CD14-positive monocyte (primary cell): ENCODE data around the gene HSPG2. TPM values are rescaled to one million over a fixed set of nuclear protein-coding genes. Genes with fewer than 3 reads are reported as not detected.

Experiments used
- DNase-seq, 3 donors: peaks; one replicate each; pipeline ENCODE4 v3.0.0-alpha.2; 2011 to 2022
- H2AFZ ChIP-seq: 2 replicates; pipeline ENCODE4 v1.6.0; 2012; ENCODE audit warnings: mild to moderate bottlenecking, low read depth, low read length, inconsistent platforms; ENCODE audit not compliant: insufficient read depth, poor library complexity, severe bottlenecking
- H3K27ac ChIP-seq, 2 donors: 1 replicate in 1 of 2; 2 replicates in 1 of 2; pipeline ENCODE4 v1.5.1; 2012 to 2013; ENCODE audit warnings: low read length in 2 of 2, control low read depth in 1 of 2, inconsistent platforms in 1 of 2, low read depth in 1 of 2, mild to moderate bottlenecking in 1 of 2
- H3K27me3 ChIP-seq, 2 donors: one replicate each; pipeline versions ENCODE4 v1.6.0 to v1.6.1; 2011 to 2013; ENCODE audit warnings: low read length in 2 of 2; ENCODE audit not compliant: control insufficient read depth in 2 of 2, insufficient read depth in 2 of 2
- H3K36me3 ChIP-seq, 2 donors: replicated peaks in 1 of 2; 1 replicate in 1 of 2; 2 replicates in 1 of 2; pipeline versions ENCODE4 v1.5.1 to v1.6.1; 2012 to 2013; ENCODE audit warnings: low read length in 2 of 2, control low read depth in 1 of 2, inconsistent platforms in 1 of 2, mild to moderate bottlenecking in 1 of 2; ENCODE audit not compliant: insufficient read depth in 2 of 2, control insufficient read depth in 1 of 2
- H3K4me1 ChIP-seq, 2 donors: 1 replicate in 1 of 2; 2 replicates in 1 of 2; pipeline versions ENCODE4 v1.5.1 to v1.6.1; 2012 to 2013; ENCODE audit warnings: low read length in 2 of 2, control low read depth in 1 of 2, inconsistent platforms in 1 of 2, mild to moderate bottlenecking in 1 of 2, moderate library complexity in 1 of 2; ENCODE audit not compliant: insufficient read depth in 2 of 2, control insufficient read depth in 1 of 2
- H3K4me2 ChIP-seq: replicated peaks from 2 replicates; pipeline ENCODE3; 2012; ENCODE audit warnings: low read length, moderate library complexity, mild to moderate bottlenecking; ENCODE audit not compliant: poor library complexity, severe bottlenecking; ENCODE audit errors: extremely low read depth
- H3K4me3 ChIP-seq, 3 experiments: fragments of 200-600 bp in 1 of 3; sonication (generic) in 1 of 3; replicated peaks in 1 of 3; 1 replicate in 2 of 3; 2 replicates in 1 of 3; pipeline ENCODE4 v1.5.1; 2011 to 2013; ENCODE audit warnings: low read length in 3 of 3, mild to moderate bottlenecking in 3 of 3, control low read depth in 2 of 3, low read depth in 2 of 3, inconsistent platforms in 1 of 3, moderate library complexity in 1 of 3
- H3K79me2 ChIP-seq: 2 replicates; pipeline ENCODE4 v1.6.0; 2012; ENCODE audit warnings: mild to moderate bottlenecking, control low read depth, inconsistent platforms, low read length, moderate library complexity; ENCODE audit not compliant: insufficient read depth
- H3K9ac ChIP-seq: 2 replicates; pipeline ENCODE4 v1.6.0; 2017; ENCODE audit warnings: low read length, mild to moderate bottlenecking; ENCODE audit not compliant: insufficient read depth, poor library complexity, severe bottlenecking
- H3K9me3 ChIP-seq, 2 donors: replicated peaks in 1 of 2; 1 replicate in 1 of 2; 2 replicates in 1 of 2; pipeline versions ENCODE4 v1.5.1 to v1.6.1; 2012 to 2013; ENCODE audit warnings: low read length in 2 of 2, control low read depth in 1 of 2; ENCODE audit not compliant: control insufficient read depth in 1 of 2, insufficient read depth in 1 of 2
- H4K20me1 ChIP-seq: 2 replicates; pipeline ENCODE4 v1.6.0; 2012; ENCODE audit warnings: mild to moderate bottlenecking, low read length, control low read depth, moderate library complexity; ENCODE audit not compliant: insufficient read depth
- H3K27ac Mint-ChIP-seq, 7 donors: one replicate each; pipeline ENCODE4 v1.8.0; 2020; ENCODE audit warnings: mild to moderate bottlenecking in 7 of 7, mixed read lengths in 7 of 7, moderate library complexity in 6 of 7, inconsistent platforms in 2 of 7
- H3K27me3 Mint-ChIP-seq, 3 donors: one replicate each; pipeline ENCODE4 v1.8.0; 2021 to 2022; ENCODE audit warnings: low read depth in 3 of 3, mild to moderate bottlenecking in 3 of 3, mixed read lengths in 3 of 3, moderate library complexity in 3 of 3, inconsistent platforms in 1 of 3
- H3K36me3 Mint-ChIP-seq, 2 donors: one replicate each; pipeline ENCODE4 v1.8.0; 2020; ENCODE audit warnings: mixed read lengths in 2 of 2, inconsistent platforms in 1 of 2, mild to moderate bottlenecking in 1 of 2
- H3K4me1 Mint-ChIP-seq: one replicate; pipeline ENCODE4 v1.8.0; 2020; ENCODE audit warnings: mild to moderate bottlenecking, mixed read lengths
- H3K4me3 Mint-ChIP-seq, 2 donors: one replicate each; pipeline ENCODE4 v1.8.0; 2020; ENCODE audit warnings: mild to moderate bottlenecking in 2 of 2, mixed read lengths in 2 of 2, moderate library complexity in 1 of 2
- H3K9me3 Mint-ChIP-seq, 7 donors: one replicate each; pipeline ENCODE4 v1.8.0; 2020 to 2022; ENCODE audit warnings: mixed read lengths in 7 of 7, mild to moderate bottlenecking in 6 of 7, moderate library complexity in 6 of 7, inconsistent platforms in 2 of 7
- WGBS: methylation state at CpG from one replicate; pipeline ENCODE4 v1.1.5; 2013; ENCODE audit warnings: missing lambda C conversion rate; ENCODE audit not compliant: insufficient coverage; 5-methylcytosine and 5-hydroxymethylcytosine counted together
- intact Hi-C, 2 donors: fragments of 100-400 bp; cut with micrococcal nuclease; formaldehyde crosslinking; loops; one replicate each; pipeline versions ENCODE4 v1.15.0 to v1.15.1; 2023
- polyA plus RNA-seq, 3 donors: library from polyadenylated mRNA; depleted of rRNA in 1 of 3; unstranded in 2 of 3; stranded (reverse) in 1 of 3; fragments of 300-500 nt in 2 of 3; fragments of >200 nt in 1 of 3; fragmentation: Illumina TruSeq in 2 of 3; gene quantifications; 1 replicate in 2 of 3; 2 replicates in 1 of 3; pipeline ENCODE4 v1.2.3, GENCODE V29; 2012 to 2021
- TF ChIP-seq, protein P1 (sequence below): fragments of 200-600 bp; IDR thresholded peaks from one replicate; pipeline ENCODE4 v1.8.0; 2022; ENCODE audit warnings: antibody characterized with exemption, mild to moderate bottlenecking

HSPG2 gene
- polyA plus RNA-seq, 3 donors: 0.44 TPM; not detected in 2

GRCh38 chr1:21813542-21813941 is 123.6 kb downstream of the HSPG2 start:
- 100% methylated on average over 1 of the region's 3 CpGs for WGBS
- intact Hi-C loops: loop anchor here in 1 of 2 donors (10.0 kb wide), 1 partner anchor 121 kb away; the partner anchor contains the start of gene HSPG2
- Histone ChIP-seq H3K27ac (no peak overlapping the region), H3K36me3 (no peaks in the 10 kb centered on the region), H3K27me3 (no peaks in the 10 kb centered on the region), H2AFZ (no peak overlapping the region), H3K4me2 (no peak overlapping the region), H3K4me1 (peaks cover 27 to 34% of the 10 kb centered on the region in 2 donors), H3K9me3 (no peaks in the 10 kb centered on the region), H4K20me1 (no peaks in the 10 kb centered on the region), H3K4me3 (no peak overlapping the region), H3K79me2 (no peaks in the 10 kb centered on the region), H3K9ac (no peak overlapping the region)
- peaks cover 30% of the 10 kb centered on the region for H3K4me1 Mint-ChIP-seq
- TF ChIP-seq, protein P1, sequence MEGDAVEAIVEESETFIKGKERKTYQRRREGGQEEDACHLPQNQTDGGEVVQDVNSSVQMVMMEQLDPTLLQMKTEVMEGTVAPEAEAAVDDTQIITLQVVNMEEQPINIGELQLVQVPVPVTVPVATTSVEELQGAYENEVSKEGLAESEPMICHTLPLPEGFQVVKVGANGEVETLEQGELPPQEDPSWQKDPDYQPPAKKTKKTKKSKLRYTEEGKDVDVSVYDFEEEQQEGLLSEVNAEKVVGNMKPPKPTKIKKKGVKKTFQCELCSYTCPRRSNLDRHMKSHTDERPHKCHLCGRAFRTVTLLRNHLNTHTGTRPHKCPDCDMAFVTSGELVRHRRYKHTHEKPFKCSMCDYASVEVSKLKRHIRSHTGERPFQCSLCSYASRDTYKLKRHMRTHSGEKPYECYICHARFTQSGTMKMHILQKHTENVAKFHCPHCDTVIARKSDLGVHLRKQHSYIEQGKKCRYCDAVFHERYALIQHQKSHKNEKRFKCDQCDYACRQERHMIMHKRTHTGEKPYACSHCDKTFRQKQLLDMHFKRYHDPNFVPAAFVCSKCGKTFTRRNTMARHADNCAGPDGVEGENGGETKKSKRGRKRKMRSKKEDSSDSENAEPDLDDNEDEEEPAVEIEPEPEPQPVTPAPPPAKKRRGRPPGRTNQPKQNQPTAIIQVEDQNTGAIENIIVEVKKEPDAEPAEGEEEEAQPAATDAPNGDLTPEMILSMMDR: no peak
- DNase-seq: no peak
- H3K4me3 Mint-ChIP-seq: peak overlapping the region; percentile 73 to 88
- peaks cover 0 to 3% of the 10 kb centered on the region in 2 donors for H3K36me3 Mint-ChIP-seq
- peaks cover 4 to 9% (median 9%) of the 10 kb centered on the region in 3 donors for H3K27me3 Mint-ChIP-seq
- H3K27ac Mint-ChIP-seq: no peak overlapping the region
- peaks cover 0 to 1% (median 0%) of the 10 kb centered on the region in 7 donors for H3K9me3 Mint-ChIP-seq

DNA sequence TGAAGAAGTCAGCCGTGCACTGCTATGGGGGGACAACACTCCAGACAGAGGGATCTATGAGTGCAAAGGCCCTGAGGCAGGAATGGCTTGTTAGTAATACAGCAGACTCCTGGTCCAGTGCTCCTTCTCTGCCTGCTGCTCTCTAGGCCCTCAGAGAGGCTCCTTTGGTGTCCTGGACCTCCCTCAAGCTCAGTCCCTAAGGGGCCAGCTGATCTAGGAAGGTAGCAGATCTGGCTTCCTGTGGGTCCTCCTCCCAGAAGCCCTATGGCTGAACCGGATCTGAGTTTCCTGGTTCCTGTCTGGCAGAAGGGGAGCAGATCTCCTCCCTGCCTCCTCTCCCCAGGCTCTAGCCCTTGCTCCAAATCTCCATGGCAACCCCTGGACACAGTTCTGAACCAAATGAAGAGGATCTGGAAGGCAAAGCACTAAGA is 125.2 kb downstream of the HSPG2 start, which contains the start of gene LDLRAD2:
Gene LDLRAD2, plus strand, starts transcription at position 391 of the 431 bp plus-strand sequence. CDS start 187 bp downstream, outside the sequence.
- Mint-ChIP-seq H3K27me3 (peaks cover 3 to 9% (median 9%) of the 10 kb centered on the region in 3 donors), H3K4me1 (peaks cover 25% of the 10 kb centered on the region), H3K27ac (peak within 1 kb of the TSS in 2 of 7 donors; percentile 27 to 55), H3K36me3 (peaks cover 0 to 2% of the 10 kb centered on the region in 2 donors), H3K9me3 (peaks cover 0 to 1% (median 0%) of the 10 kb centered on the region in 7 donors), H3K4me3 (no peak within 1 kb of the TSS)
- DNase-seq: no peak
- H3K36me3 ChIP-seq: no peaks in the 10 kb centered on the region
- no peaks in the 10 kb centered on the region for H3K9me3 ChIP-seq
- H3K4me1 ChIP-seq: peaks cover 23 to 30% of the 10 kb centered on the region in 2 donors
- H3K79me2 ChIP-seq: no peaks in the 10 kb centered on the region
- TF ChIP-seq, protein P1: no peak
- intact Hi-C loops: loop anchor here in 1 of 2 donors (10.0 kb wide), 1 partner anchor 123 kb away; the partner anchor contains the start of gene HSPG2
- no peak within 1 kb of the TSS for H3K4me3 ChIP-seq
- no peak within 1 kb of the TSS for H3K9ac ChIP-seq
- H2AFZ ChIP-seq: no peak within 1 kb of the TSS
- no peak within 1 kb of the TSS for H3K27ac ChIP-seq
- 85% methylated on average over 2 of the region's 2 CpGs for WGBS
- H4K20me1 ChIP-seq: no peaks in the 10 kb centered on the region
- H3K27me3 ChIP-seq: no peaks in the 10 kb centered on the region
- H3K4me2 ChIP-seq: no peak within 1 kb of the TSS
